Measurements from ENCODE around the gene OR2F1. TPM values are rescaled to one million over a fixed set of nuclear protein-coding genes. Genes with fewer than 3 reads are reported as not detected.

Gene OR2F1
- total and polyA plus RNA-seq, 7 donors = not detected

DNA sequence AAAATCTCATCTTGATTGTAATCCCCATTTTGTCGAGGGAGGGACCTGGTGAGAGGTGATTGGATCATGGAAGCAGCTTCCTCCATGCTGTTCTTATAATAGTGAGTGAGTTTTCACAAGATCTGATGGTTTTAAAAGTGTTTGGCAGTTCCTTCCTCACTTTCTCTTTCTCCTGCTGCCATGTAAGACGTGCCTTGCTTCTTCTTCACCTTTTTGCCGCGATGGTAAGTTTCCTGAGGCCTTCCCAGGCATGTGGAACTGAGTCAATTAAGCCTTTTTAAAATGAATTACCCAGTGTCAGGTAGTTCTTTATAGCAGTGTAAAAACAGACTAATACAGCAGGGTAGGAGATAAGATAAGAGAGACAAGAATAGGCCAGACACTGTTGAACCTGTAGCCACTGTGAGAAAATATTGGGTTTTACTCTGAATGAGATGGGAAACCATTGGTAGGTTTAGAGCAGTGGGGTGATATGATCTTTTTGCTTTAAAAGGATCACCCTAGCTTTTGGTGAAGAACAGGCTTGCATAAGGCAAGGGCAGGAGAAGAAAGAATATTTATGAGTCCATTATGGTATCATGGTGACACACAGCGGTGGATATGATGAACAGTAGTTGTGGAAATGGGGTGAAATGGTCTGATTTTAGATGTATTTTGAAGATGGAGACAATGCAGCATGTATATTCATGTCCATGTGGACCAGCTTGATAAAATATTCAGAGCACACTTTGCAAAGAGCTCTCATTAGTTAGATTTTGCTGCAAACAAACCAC is 57.0 kb downstream of the OR2F1 start:
- TF ChIP-seq CTCF (IDR thresholded peaks at IDR 0.05) = no peak
- Histone ChIP-seq H3K4me1 (no peaks in the 10 kb centered on the region), H3K27ac (no peak overlapping the region), H3K27me3 (ENCODE audit: insufficient read depth in 3 of 3, low read length in 2 of 3) (no peaks in the 10 kb centered on the region), H3K36me3 (ENCODE audit: insufficient read depth in 1 of 2, low read depth in 1 of 2) (no peaks in the 10 kb centered on the region), H3K9me3 (no peaks in the 10 kb centered on the region), H3K4me3 (no peak overlapping the region)
- ATAC-seq (no peak), DNase-seq (no peak)
- WGBS, 3 donors = 60 to 79% (median 77%) methylated on average over 5 of the region's 5 CpGs
- intact Hi-C loops (cut with DNase I) = no loop called here

Other genes starting within 250 kb of the OR2F1 start
- not detected for gene CTAGE6, start 197.1 kb upstream of the OR2F1 start, total RNA-seq
- not detected for gene CTAGE6, start 197.1 kb upstream of the OR2F1 start, polyA plus RNA-seq
- gene TCAF1, start 52.7 kb upstream of the OR2F1 start, total RNA-seq = 100 to 1,000 TPM in 2 of 4 donors, 10 to 100 TPM in 2; 19.5 to 107 (median 62.1) TPM
- 10 to 100 TPM in 1 of 3 donors, 1 to 10 TPM in 2; 4.3 to 12.0 (median 9.2) TPM for gene TCAF1, start 52.7 kb upstream of the OR2F1 start, polyA plus RNA-seq
- not detected for gene OR2F2, start 19.6 kb upstream of the OR2F1 start, total RNA-seq
- not detected for gene OR2F2, start 19.6 kb upstream of the OR2F1 start, polyA plus RNA-seq
- gene OR6B1, start 45.5 kb downstream of the OR2F1 start, total RNA-seq = not detected
- gene OR6B1, start 45.5 kb downstream of the OR2F1 start, polyA plus RNA-seq = not detected
- not detected for gene OR2A5, start 94.1 kb downstream of the OR2F1 start, total RNA-seq
- not detected for gene OR2A5, start 94.1 kb downstream of the OR2F1 start, polyA plus RNA-seq
- not detected for gene OR2A25, start 115.0 kb downstream of the OR2F1 start, total RNA-seq
- gene OR2A25, start 115.0 kb downstream of the OR2F1 start, polyA plus RNA-seq = not detected
- gene OR2A12, start 131.4 kb downstream of the OR2F1 start, total RNA-seq = not detected
- not detected for gene OR2A12, start 131.4 kb downstream of the OR2F1 start, polyA plus RNA-seq
- not detected for gene OR2A2, start 154.7 kb downstream of the OR2F1 start, total RNA-seq
- not detected for gene OR2A2, start 154.7 kb downstream of the OR2F1 start, polyA plus RNA-seq
- gene OR2A14, start 168.3 kb downstream of the OR2F1 start, total RNA-seq = not detected
- gene OR2A14, start 168.3 kb downstream of the OR2F1 start, polyA plus RNA-seq = not detected
- under 1 TPM in 1 of 4 donors, not detected in 3; 0.15 TPM for gene CTAGE4, start 228.6 kb downstream of the OR2F1 start, total RNA-seq
- gene CTAGE4, start 228.6 kb downstream of the OR2F1 start, polyA plus RNA-seq = under 1 TPM in 2 of 3 donors, not detected in 1; 0.03 TPM
- gene ARHGEF35, start 241.0 kb downstream of the OR2F1 start, total RNA-seq = under 1 TPM; 0.15 to 0.34 (median 0.19) TPM
- under 1 TPM; 0.13 to 0.18 (median 0.13) TPM for gene ARHGEF35, start 241.0 kb downstream of the OR2F1 start, polyA plus RNA-seq